HG03571 (cell line): ENCODE measurements around the gene LRRIQ4.

Experiments used
- ATAC-seq: cut with Tn5 transposase; IDR thresholded peaks from one replicate; pipeline ENCODE4 v1.9.1; 2021; ENCODE audit not compliant: unreplicated experiment

The LRRIQ4 gene

GRCh38 chr3:169809230-169809795 lies 3.4 kb upstream of the LRRIQ4 start:
- no peak for ATAC-seq

GRCh38 chr3:169811631-169812331 lies 889 bp upstream of the LRRIQ4 start:
- ATAC-seq: peak; percentile 3

GRCh38 chr3:169813278-169813677 lies 608 bp downstream of the LRRIQ4 start:
- no peak for ATAC-seq

- peak; percentile 72 for ATAC-seq
Measured at GRCh38 chr3:169813757-169814517, 1.3 kb downstream of the LRRIQ4 start.

GRCh38 chr3:169815590-169816150 lies 3.0 kb downstream of the LRRIQ4 start:
- ATAC-seq: no peak

GRCh38 chr3:169818316-169818715 lies 5.6 kb downstream of the LRRIQ4 start:
- no peak for ATAC-seq

- no peak for ATAC-seq
Measured at GRCh38 chr3:169822091-169822490, 9.4 kb downstream of the LRRIQ4 start.

- ATAC-seq: no peak
Measured at GRCh38 chr3:169822540-169822939, 9.9 kb downstream of the LRRIQ4 start.

- ATAC-seq: no peak
Measured at GRCh38 chr3:169822983-169823382, 10.3 kb downstream of the LRRIQ4 start.

- ATAC-seq: no peak
Measured at GRCh38 chr3:169825316-169825715, 12.6 kb downstream of the LRRIQ4 start.

GRCh38 chr3:169827712-169828111 lies 15.0 kb downstream of the LRRIQ4 start:
- ATAC-seq: no peak

- ATAC-seq: no peak
Measured at GRCh38 chr3:169835533-169835932, 22.9 kb downstream of the LRRIQ4 start.

- ATAC-seq: peak; percentile 80
Measured at GRCh38 chr3:169836078-169836941, 23.6 kb downstream of the LRRIQ4 start.

GRCh38 chr3:169836942-169837275 lies 24.2 kb downstream of the LRRIQ4 start:
- ATAC-seq: no peak

GRCh38 chr3:169838511-169839030 lies 25.9 kb downstream of the LRRIQ4 start:
- no peak for ATAC-seq

- peak; percentile 60 for ATAC-seq
Measured at GRCh38 chr3:169841171-169841570, 28.5 kb downstream of the LRRIQ4 start.

- ATAC-seq: no peak
Measured at GRCh38 chr3:169842960-169843359, 30.3 kb downstream of the LRRIQ4 start.

GRCh38 chr3:169846458-169847193 lies 34.0 kb downstream of the LRRIQ4 start:
- peak; percentile 97 for ATAC-seq

- ATAC-seq: no peak
Measured at GRCh38 chr3:169847896-169848295, 35.2 kb downstream of the LRRIQ4 start.

- ATAC-seq: no peak
Measured at GRCh38 chr3:169848741-169849140, 36.1 kb downstream of the LRRIQ4 start.
